ENCODE data around the gene AK8. TPM values are rescaled to one million over a fixed set of nuclear protein-coding genes. Genes with fewer than 3 reads are reported as not detected.

AK8 gene
- total RNA-seq, 1 donor from 2014 or later = 0.25 TPM

DNA sequence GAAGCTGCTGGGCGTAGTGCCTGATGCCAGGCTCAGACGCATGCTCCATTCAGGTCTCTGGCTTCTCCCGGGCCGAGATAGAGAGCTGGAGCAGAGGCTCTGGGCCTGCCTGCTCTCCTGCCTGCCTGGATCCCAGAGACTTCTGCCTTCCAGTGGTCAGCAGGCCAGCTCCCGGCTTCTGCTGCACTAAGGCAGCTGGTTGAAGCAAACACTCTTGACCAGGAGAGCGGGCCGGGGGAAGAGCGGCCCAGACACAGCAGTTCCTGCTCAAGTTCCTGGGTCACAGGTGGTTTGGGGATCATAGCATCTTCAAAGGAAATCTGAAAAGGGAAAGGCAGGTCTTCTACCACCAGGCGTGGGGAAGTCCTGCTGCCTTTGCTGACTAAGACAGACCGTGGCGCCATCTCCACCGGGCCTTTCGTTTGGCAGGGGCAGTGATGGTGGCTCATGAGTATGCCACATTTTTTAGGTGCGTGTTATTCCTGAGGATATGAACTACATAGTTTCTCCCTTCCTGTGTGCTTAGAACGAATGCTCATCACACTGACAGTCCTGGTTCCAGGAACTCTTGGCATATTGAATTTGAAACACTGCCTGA lies 31.1 kb downstream of the AK8 start:
- Histone ChIP-seq H3K9me3 (no peaks in the 10 kb centered on the region), H3K4me1 (no peaks in the 10 kb centered on the region), H3K27ac (no peak overlapping the region), H3K4me3 (no peak overlapping the region), H3K27me3 (no peaks in the 10 kb centered on the region), H3K36me3 (no peaks in the 10 kb centered on the region)
- intact Hi-C loops (cut with DNase I) = no loop called here
- DNase-seq (ENCODE audit: extremely low spot score in 2 of 2) = no peak
- TF ChIP-seq, protein P1, sequence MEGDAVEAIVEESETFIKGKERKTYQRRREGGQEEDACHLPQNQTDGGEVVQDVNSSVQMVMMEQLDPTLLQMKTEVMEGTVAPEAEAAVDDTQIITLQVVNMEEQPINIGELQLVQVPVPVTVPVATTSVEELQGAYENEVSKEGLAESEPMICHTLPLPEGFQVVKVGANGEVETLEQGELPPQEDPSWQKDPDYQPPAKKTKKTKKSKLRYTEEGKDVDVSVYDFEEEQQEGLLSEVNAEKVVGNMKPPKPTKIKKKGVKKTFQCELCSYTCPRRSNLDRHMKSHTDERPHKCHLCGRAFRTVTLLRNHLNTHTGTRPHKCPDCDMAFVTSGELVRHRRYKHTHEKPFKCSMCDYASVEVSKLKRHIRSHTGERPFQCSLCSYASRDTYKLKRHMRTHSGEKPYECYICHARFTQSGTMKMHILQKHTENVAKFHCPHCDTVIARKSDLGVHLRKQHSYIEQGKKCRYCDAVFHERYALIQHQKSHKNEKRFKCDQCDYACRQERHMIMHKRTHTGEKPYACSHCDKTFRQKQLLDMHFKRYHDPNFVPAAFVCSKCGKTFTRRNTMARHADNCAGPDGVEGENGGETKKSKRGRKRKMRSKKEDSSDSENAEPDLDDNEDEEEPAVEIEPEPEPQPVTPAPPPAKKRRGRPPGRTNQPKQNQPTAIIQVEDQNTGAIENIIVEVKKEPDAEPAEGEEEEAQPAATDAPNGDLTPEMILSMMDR (IDR thresholded peaks at IDR 0.05) = no peak
- TF ChIP-seq POLR2A (IDR thresholded peaks at IDR 0.05) = no peak
- no peak for TF ChIP-seq POLR2AphosphoS5 (IDR thresholded peaks at IDR 0.05; ENCODE audit: insufficient read depth in 1 of 2, low read depth in 1 of 2)

DNA sequence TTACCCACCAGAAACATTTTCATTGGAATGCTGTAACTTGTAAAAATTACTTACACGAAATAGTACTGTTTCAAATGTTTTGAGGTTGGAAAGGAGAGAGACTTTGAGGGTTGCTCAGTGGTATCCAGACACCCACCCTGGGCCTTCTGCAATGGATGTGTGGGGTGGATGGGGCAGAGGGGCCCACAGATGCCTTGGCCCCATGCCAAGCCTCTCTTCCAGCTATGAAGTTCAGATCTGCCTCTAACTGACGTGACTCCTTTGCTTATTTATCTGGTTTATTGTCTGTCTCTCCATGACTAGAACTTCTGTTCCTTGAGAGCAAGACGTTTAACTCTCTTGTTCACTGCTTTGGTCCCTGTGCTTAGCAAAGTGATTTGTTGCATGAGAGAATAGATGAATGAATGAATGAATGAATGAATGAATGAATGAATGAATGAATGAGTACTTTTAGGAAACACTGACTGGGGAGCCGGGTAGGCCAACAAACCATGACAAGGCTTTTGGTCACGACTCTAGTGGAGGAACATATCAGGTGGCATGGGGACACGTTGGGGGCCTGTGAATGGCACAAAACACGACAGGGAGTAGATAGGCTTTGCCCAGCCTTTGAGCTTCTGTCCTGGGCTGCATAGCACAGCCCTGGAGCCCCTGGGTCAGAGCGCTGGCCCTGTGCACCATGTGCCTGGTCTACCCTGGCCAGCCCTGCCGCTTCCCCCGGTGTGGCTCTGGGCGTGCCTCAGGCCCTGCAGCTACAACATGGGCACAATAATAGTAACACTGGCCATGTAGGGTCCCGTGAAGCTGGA lies 31.8 kb downstream of the AK8 start:
- no peak for DNase-seq (ENCODE audit: extremely low spot score in 2 of 2)
- H3K9me3 ChIP-seq = no peaks in the 10 kb centered on the region
- no peaks in the 10 kb centered on the region for H3K27me3 ChIP-seq
- no peak overlapping the region for H3K27ac ChIP-seq
- TF ChIP-seq POLR2A (IDR thresholded peaks at IDR 0.05) (no peak), POLR2AphosphoS5 (IDR thresholded peaks at IDR 0.05; ENCODE audit: insufficient read depth in 1 of 2, low read depth in 1 of 2) (no peak)
- TF ChIP-seq, protein P1 (IDR thresholded peaks at IDR 0.05) = no peak
- intact Hi-C loops (cut with DNase I) = no loop called here
- H3K4me3 ChIP-seq = no peak overlapping the region
- no peaks in the 10 kb centered on the region for H3K4me1 ChIP-seq
- H3K36me3 ChIP-seq = no peaks in the 10 kb centered on the region

DNA sequence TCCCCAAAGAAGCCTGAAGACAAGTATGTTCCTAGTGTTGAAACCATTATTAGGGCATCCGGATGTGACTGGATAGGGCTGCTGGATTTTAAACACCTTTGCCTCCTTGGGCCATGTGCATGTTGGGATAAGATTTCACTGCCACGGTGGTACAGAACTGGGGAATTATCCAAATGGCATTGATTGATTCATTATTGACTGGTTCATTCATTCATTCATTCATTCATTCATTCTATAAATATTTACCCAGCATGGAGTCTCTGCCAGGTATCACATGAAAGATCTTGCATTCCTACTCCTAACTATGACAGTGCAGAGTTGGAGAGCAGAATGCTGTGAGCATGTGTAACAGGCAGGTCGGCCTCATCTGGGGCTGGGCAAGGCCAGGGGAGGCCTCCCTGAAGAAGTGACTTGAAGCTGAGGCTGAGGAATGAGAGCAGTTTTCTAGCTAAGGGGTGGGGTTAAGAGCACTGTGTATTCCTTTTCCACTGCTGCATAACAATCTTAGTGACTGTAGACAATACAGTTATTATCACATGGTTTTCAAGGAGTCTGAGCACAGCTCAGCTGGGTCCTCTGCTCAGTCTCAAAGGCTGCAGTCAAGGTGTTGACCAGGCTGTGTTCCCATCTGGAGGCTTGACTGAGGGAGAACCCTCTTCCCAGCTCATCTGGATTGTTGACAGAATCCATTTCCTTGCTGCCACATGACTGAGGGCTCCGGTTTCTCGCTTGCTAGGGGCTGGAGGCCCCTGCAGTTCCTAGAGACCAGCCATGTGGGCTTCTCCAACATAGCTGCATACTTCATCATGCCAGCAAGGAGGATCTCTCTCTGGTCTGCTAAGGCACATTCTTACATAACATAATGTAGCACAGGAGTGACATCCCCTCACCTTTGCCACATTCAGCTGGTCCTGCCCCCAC lies 35.7 kb downstream of the AK8 start:
- no peak for DNase-seq (ENCODE audit: extremely low spot score in 2 of 2)
- H3K9me3 ChIP-seq = no peaks in the 10 kb centered on the region

DNA sequence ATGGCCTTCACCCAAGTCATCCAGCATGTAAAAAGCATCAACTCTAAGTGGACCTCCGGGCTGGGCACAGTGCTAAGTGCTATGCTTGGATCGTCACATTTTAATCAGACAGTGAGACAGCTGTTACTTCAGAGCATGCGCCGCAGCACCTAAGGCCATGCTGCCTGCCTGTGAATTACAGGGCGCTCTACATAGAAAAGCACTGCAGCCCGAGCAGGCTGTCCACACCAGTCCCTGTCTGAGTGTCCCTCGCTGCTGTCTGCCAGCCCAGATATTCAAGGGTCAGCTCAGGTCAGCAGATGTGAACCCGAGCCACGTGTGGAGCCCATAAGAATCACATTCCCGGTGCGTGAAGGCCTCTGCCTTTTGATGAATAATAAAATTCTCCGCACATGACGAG lies 37.1 kb downstream of the AK8 start:
- Histone ChIP-seq H3K36me3 (no peaks in the 10 kb centered on the region), H3K4me3 (no peak overlapping the region), H3K27me3 (no peaks in the 10 kb centered on the region), H3K4me1 (no peaks in the 10 kb centered on the region), H3K9me3 (no peaks in the 10 kb centered on the region), H3K27ac (no peak overlapping the region)
- intact Hi-C loops (cut with DNase I) = no loop called here
- TF ChIP-seq, protein P1 (IDR thresholded peaks at IDR 0.05) = no peak
- TF ChIP-seq POLR2AphosphoS5 (IDR thresholded peaks at IDR 0.05; ENCODE audit: insufficient read depth in 1 of 2, low read depth in 1 of 2) = no peak
- no peak for TF ChIP-seq POLR2A (IDR thresholded peaks at IDR 0.05)
- DNase-seq (ENCODE audit: extremely low spot score in 2 of 2) = no peak

More for the DNA sequence above, 35.7 kb downstream of the AK8 start:
- no peak for TF ChIP-seq POLR2AphosphoS5 (IDR thresholded peaks at IDR 0.05; ENCODE audit: insufficient read depth in 1 of 2, low read depth in 1 of 2)
- TF ChIP-seq POLR2A (IDR thresholded peaks at IDR 0.05) = no peak
- TF ChIP-seq, protein P1 (IDR thresholded peaks at IDR 0.05) = no peak
- Histone ChIP-seq H3K27me3 (no peaks in the 10 kb centered on the region), H3K36me3 (no peaks in the 10 kb centered on the region), H3K27ac (no peak overlapping the region), H3K4me1 (no peaks in the 10 kb centered on the region), H3K4me3 (no peak overlapping the region)
- intact Hi-C loops (cut with DNase I) = no loop called here

Data from vagina (tissue), 2 donors.